GM20000 (cell line): ENCODE measurements around the gene GPR87.

Source experiments
- DNase-seq: peaks from one replicate; pipeline ENCODE4 v3.0.0; 2012; ENCODE audit warnings: low spot score
- CTCF ChIP-seq: IDR thresholded peaks from 2 replicates; pipeline ENCODE4 v1.5.1; 2012; ENCODE audit warnings: mild to moderate bottlenecking, control low read depth; ENCODE audit errors: extremely low read depth, missing control alignments

GPR87 gene

GRCh38 chr3:151347432-151347831 is 30.8 kb upstream of the GPR87 start:
- no peak for DNase-seq
- TF ChIP-seq CTCF = no peak

GRCh38 chr3:151346292-151346691 is 29.7 kb upstream of the GPR87 start:
- DNase-seq = no peak
- TF ChIP-seq CTCF = no peak

GRCh38 chr3:151345859-151346258 is 29.2 kb upstream of the GPR87 start:
- DNase-seq = no peak
- TF ChIP-seq CTCF = no peak

GRCh38 chr3:151331696-151332095 is 15.1 kb upstream of the GPR87 start:
- DNase-seq = no peak
- no peak for TF ChIP-seq CTCF

- no peak for TF ChIP-seq CTCF
- no peak for DNase-seq
These were observed 14.3 kb upstream of the GPR87 start for GRCh38 chr3:151330899-151331298.

- no peak for TF ChIP-seq CTCF
- no peak for DNase-seq
These were observed 13.8 kb upstream of the GPR87 start for GRCh38 chr3:151330379-151330778.

GRCh38 chr3:151329363-151329762 is 12.7 kb upstream of the GPR87 start, which contains the start of gene P2RY13:
TSS of gene P2RY13 (minus strand) at chr3:151329549. CDS start at chr3:151329528, 21 bp downstream.
- DNase-seq = no peak
- no peak for TF ChIP-seq CTCF
